Activated naive CD8-positive, alpha-beta T cell treated with anti-CD3 and anti-CD28 coated beads, Interleukin-2, amount 10 ng/mL, durations not matched to agents 7 days and 5 days (primary cell): ENCODE measurements around the gene TENT4B. TPM values are rescaled to one million over a fixed set of nuclear protein-coding genes. Genes with fewer than 3 reads are reported as not detected.

Experiments
- ATAC-seq: fragments of 150-1000 bp; cut with Tn5 transposase; one replicate; pipeline ENCODE4 v1.10.0; 2021; ENCODE audit warnings: low read depth, moderate library complexity
- POLR2A ChIA-PET: fragments of 350-600 bp; sonication (Branson Sonifier 250); formaldehyde crosslinking; loops from one replicate; lab custom pipeline; 2021; ENCODE audit warnings: antibody characterized with exemption; lab: Charles Lee
- DNase-seq: peaks from one replicate; pipeline ENCODE4 v3.0.0; 2021
- H3K27ac Mint-ChIP-seq: one replicate; pipeline ENCODE4 v1.8.0; 2022; ENCODE audit warnings: mild to moderate bottlenecking, mixed read lengths
- H3K27me3 Mint-ChIP-seq: one replicate; pipeline ENCODE4 v1.8.0; 2022; ENCODE audit warnings: mild to moderate bottlenecking, moderate library complexity, mixed read lengths
- H3K36me3 Mint-ChIP-seq: one replicate; pipeline ENCODE4 v1.8.0; 2021; ENCODE audit warnings: mild to moderate bottlenecking, mixed read lengths
- H3K4me1 Mint-ChIP-seq: one replicate; pipeline ENCODE4 v1.8.0; 2021; ENCODE audit warnings: mixed read lengths
- H3K4me3 Mint-ChIP-seq: one replicate; pipeline ENCODE4 v1.8.0; 2022; ENCODE audit warnings: mild to moderate bottlenecking, moderate library complexity, mixed read lengths
- H3K9me3 Mint-ChIP-seq: one replicate; pipeline ENCODE4 v1.8.0; 2021; ENCODE audit warnings: mixed read lengths
- total RNA-seq, 2 experiments: library from RNA; stranded (reverse); gene quantifications; one replicate each; pipeline ENCODE4 v1.2.3, GENCODE V29; 2021

Gene TENT4B
- total RNA-seq, 2 experiments from 2014 or later = 18.0 TPM

GRCh38 chr16:50139580-50139979, 13.5 kb upstream of the TENT4B start:
- POLR2A ChIA-PET = no interaction called here
- DNase-seq (no peak), ATAC-seq (no peak)
- no peaks in the 10 kb centered on the region for H3K4me1 Mint-ChIP-seq
- H3K27me3 Mint-ChIP-seq = no peaks in the 10 kb centered on the region
- no peak overlapping the region for H3K27ac Mint-ChIP-seq
- no peaks in the 10 kb centered on the region for H3K9me3 Mint-ChIP-seq
- H3K4me3 Mint-ChIP-seq = no peak overlapping the region
- no peaks in the 10 kb centered on the region for H3K36me3 Mint-ChIP-seq

- no peaks in the 10 kb centered on the region for H3K36me3 Mint-ChIP-seq
- H3K27me3 Mint-ChIP-seq = no peaks in the 10 kb centered on the region
- POLR2A ChIA-PET = interaction anchor here (0.7 kb wide), 1 partner anchor 25 kb away, joined by 3 read pairs; no protein-coding TSS in a partner anchor
- no peak for ATAC-seq
- H3K27ac Mint-ChIP-seq = no peak overlapping the region
- H3K4me1 Mint-ChIP-seq = no peaks in the 10 kb centered on the region
- no peak overlapping the region for H3K4me3 Mint-ChIP-seq
- H3K9me3 Mint-ChIP-seq = no peaks in the 10 kb centered on the region
- DNase-seq = no peak
Measured at GRCh38 chr16:50144211-50144610, 8.9 kb upstream of the TENT4B start.

GRCh38 chr16:50146479-50147435, 6.3 kb upstream of the TENT4B start:
- H3K27ac Mint-ChIP-seq = no peak overlapping the region
- no peaks in the 10 kb centered on the region for H3K27me3 Mint-ChIP-seq
- H3K4me3 Mint-ChIP-seq = no peak overlapping the region
- ATAC-seq (no peak), DNase-seq (no peak)
- H3K9me3 Mint-ChIP-seq = no peaks in the 10 kb centered on the region
- H3K36me3 Mint-ChIP-seq = no peaks in the 10 kb centered on the region
- POLR2A ChIA-PET = no interaction called here
- H3K4me1 Mint-ChIP-seq = peaks cover 1% of the 10 kb centered on the region

- no peak overlapping the region for H3K27ac Mint-ChIP-seq
- H3K36me3 Mint-ChIP-seq = no peaks in the 10 kb centered on the region
- H3K4me3 Mint-ChIP-seq = no peak overlapping the region
- no peak for DNase-seq
- no peaks in the 10 kb centered on the region for H3K9me3 Mint-ChIP-seq
- H3K4me1 Mint-ChIP-seq = peaks cover 21% of the 10 kb centered on the region
- POLR2A ChIA-PET = interaction anchor here (0.6 to 2.1 kb wide), 4 partner anchors 10 to 309 kb away, joined by 3 to 5 read pairs (median 4); no protein-coding TSS in a partner anchor
- no peaks in the 10 kb centered on the region for H3K27me3 Mint-ChIP-seq
- no peak for ATAC-seq
Measured at GRCh38 chr16:50151322-50151721, 1.8 kb upstream of the TENT4B start.

- no peaks in the 10 kb centered on the region for H3K36me3 Mint-ChIP-seq
- DNase-seq (no peak), ATAC-seq (no peak)
- H3K4me1 Mint-ChIP-seq = peaks cover 25% of the 10 kb centered on the region
- POLR2A ChIA-PET = interaction anchor here (0.6 to 2.1 kb wide), 7 partner anchors 10 to 308 kb away, joined by 3 to 5 read pairs (median 3); partner anchors contain the start of gene HEATR3
- no peaks in the 10 kb centered on the region for H3K27me3 Mint-ChIP-seq
- H3K9me3 Mint-ChIP-seq = no peaks in the 10 kb centered on the region
- peak overlapping the region; percentile 82 for H3K4me3 Mint-ChIP-seq
- H3K27ac Mint-ChIP-seq = peak overlapping the region; percentile 86
Measured at GRCh38 chr16:50151756-50152155, 1.4 kb upstream of the TENT4B start.

- POLR2A ChIA-PET = interaction anchor here (0.6 to 2.1 kb wide), 8 partner anchors 11 to 130 kb away, joined by 3 to 5 read pairs (median 4); partner anchors contain the start of gene HEATR3
- no peaks in the 10 kb centered on the region for H3K9me3 Mint-ChIP-seq
Measured at GRCh38 chr16:50152351-50152806, 727 bp upstream of the TENT4B start.

GRCh38 chr16:50153596-50154419, 702 bp downstream of the TENT4B start:
- Mint-ChIP-seq H3K27me3 (no peaks in the 10 kb centered on the region), H3K27ac (peak overlapping the region; percentile 83), H3K36me3 (peaks cover 6% of the 10 kb centered on the region), H3K4me1 (peaks cover 31% of the 10 kb centered on the region), H3K9me3 (no peaks in the 10 kb centered on the region), H3K4me3 (peak overlapping the region; percentile 88)
- no peak for DNase-seq
- POLR2A ChIA-PET = no interaction called here
- ATAC-seq = peak; percentile 12

More at GRCh38 chr16:50152351-50152806, 727 bp upstream of the TENT4B start:
- peak; percentile 60 for ATAC-seq
- peaks cover 29% of the 10 kb centered on the region for H3K4me1 Mint-ChIP-seq
- peak overlapping the region; percentile 86 for H3K27ac Mint-ChIP-seq
- peaks cover 3% of the 10 kb centered on the region for H3K36me3 Mint-ChIP-seq
- H3K27me3 Mint-ChIP-seq = no peaks in the 10 kb centered on the region
- peak overlapping the region; percentile 82 for H3K4me3 Mint-ChIP-seq
- peak; percentile 79 for DNase-seq

GRCh38 chr16:50154420-50154950, 1.4 kb downstream of the TENT4B start:
- Mint-ChIP-seq H3K27ac (peak overlapping the region; percentile 83), H3K9me3 (no peaks in the 10 kb centered on the region), H3K4me1 (peaks cover 36% of the 10 kb centered on the region), H3K4me3 (peak overlapping the region; percentile 88), H3K27me3 (no peaks in the 10 kb centered on the region), H3K36me3 (peaks cover 7% of the 10 kb centered on the region)
- DNase-seq (no peak), ATAC-seq (no peak)
- POLR2A ChIA-PET = interaction anchor here (0.7 to 1.8 kb wide), 3 partner anchors 13 to 89 kb away, joined by 3 to 7 read pairs (median 3); partner anchors contain the start of gene HEATR3

- ATAC-seq (no peak), DNase-seq (no peak)
- Mint-ChIP-seq H3K27ac (peak overlapping the region; percentile 83), H3K4me1 (peaks cover 46% of the 10 kb centered on the region), H3K36me3 (peaks cover 12% of the 10 kb centered on the region), H3K27me3 (no peaks in the 10 kb centered on the region), H3K4me3 (peak overlapping the region; percentile 88), H3K9me3 (no peaks in the 10 kb centered on the region)
- POLR2A ChIA-PET = interaction anchor here (0.8 to 1.8 kb wide), 2 partner anchors 41 to 90 kb away, joined by 3 to 7 read pairs; partner anchors contain the start of gene HEATR3
Measured at GRCh38 chr16:50155925-50156324, 2.8 kb downstream of the TENT4B start.

GRCh38 chr16:50156590-50156989, 3.5 kb downstream of the TENT4B start:
- no peak overlapping the region for H3K27ac Mint-ChIP-seq
- H3K36me3 Mint-ChIP-seq = peaks cover 12% of the 10 kb centered on the region
- no peak for ATAC-seq
- DNase-seq = no peak
- peaks cover 48% of the 10 kb centered on the region for H3K4me1 Mint-ChIP-seq
- peak overlapping the region; percentile 39 for H3K4me3 Mint-ChIP-seq
- POLR2A ChIA-PET = no interaction called here
- H3K9me3 Mint-ChIP-seq = no peaks in the 10 kb centered on the region
- H3K27me3 Mint-ChIP-seq = no peaks in the 10 kb centered on the region

- DNase-seq (no peak), ATAC-seq (peak; percentile 32)
- POLR2A ChIA-PET = no interaction called here
- Mint-ChIP-seq H3K27ac (peak overlapping the region; percentile 31), H3K9me3 (no peaks in the 10 kb centered on the region), H3K4me3 (no peak overlapping the region), H3K4me1 (peaks cover 42% of the 10 kb centered on the region), H3K27me3 (no peaks in the 10 kb centered on the region), H3K36me3 (peaks cover 16% of the 10 kb centered on the region)
Measured at GRCh38 chr16:50160495-50161164, 7.5 kb downstream of the TENT4B start.

GRCh38 chr16:50161950-50162349, 8.8 kb downstream of the TENT4B start:
- Mint-ChIP-seq H3K4me3 (no peak overlapping the region), H3K4me1 (peaks cover 42% of the 10 kb centered on the region), H3K27ac (no peak overlapping the region), H3K27me3 (no peaks in the 10 kb centered on the region), H3K9me3 (no peaks in the 10 kb centered on the region), H3K36me3 (peaks cover 16% of the 10 kb centered on the region)
- ATAC-seq (no peak), DNase-seq (no peak)
- POLR2A ChIA-PET = no interaction called here
